ENCODE results near the gene PIWIL1.

GRCh38 chr12:130418251-130418650 is 80.6 kb downstream of the PIWIL1 start:
- no peak for TF ChIP-seq CTCF (IDR thresholded peaks at IDR 0.05)
- TF ChIP-seq POLR2A (IDR thresholded peaks at IDR 0.05) = no peak
